ENCODE data around the gene TRIM7. TPM values are rescaled to one million over a fixed set of nuclear protein-coding genes. Genes with fewer than 3 reads are reported as not detected.

Gene TRIM7
- total and polyA plus RNA-seq, 9 of the 15 experiments (the other 6 are each of a cell fraction or from before 2014, with no cell fraction given): 2.6 to 14.9 (median 8.9) TPM

DNA sequence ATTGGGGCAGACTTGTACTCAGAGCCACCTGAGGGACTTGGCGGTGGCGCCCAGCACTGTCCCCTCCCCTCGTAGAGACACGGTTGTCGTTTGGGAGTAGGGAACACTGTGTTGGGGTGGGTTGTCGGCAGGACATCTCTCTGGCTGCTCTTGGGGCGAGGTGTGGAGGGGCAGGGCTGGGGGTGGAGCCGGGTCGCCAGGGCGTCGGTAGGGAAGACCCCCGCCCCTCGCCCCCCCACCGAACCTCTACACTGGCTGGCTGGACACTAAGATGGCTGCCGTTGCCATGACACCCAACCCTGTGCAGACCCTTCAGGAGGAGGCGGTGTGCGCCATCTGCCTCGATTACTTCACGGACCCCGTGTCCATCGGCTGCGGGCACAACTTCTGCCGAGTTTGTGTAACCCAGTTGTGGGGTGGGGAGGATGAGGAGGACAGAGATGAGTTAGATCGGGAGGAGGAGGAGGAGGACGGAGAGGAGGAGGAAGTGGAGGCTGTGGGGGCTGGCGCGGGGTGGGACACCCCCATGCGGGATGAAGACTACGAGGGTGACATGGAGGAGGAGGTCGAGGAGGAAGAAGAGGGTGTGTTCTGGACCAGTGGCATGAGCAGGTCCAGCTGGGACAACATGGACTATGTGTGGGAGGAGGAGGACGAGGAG is 18.9 kb upstream of the TRIM7 start:
- in situ Hi-C loops (cut with MboI) (no loop called here), intact Hi-C loops (cut with micrococcal nuclease) (loop anchor here (1.0 to 2.0 kb wide), 2 partner anchors 17 to 33 kb away; no protein-coding TSS in a partner anchor)
- H3K36me3 ChIP-seq (ENCODE audit: control insufficient read depth, insufficient read depth, low read length): peaks cover 28% of the 10 kb centered on the region
- WGBS (ENCODE audit: insufficient coverage, low coverage, missing lambda C conversion rate): 2% methylated on average over 17 of the region's 31 CpGs
- H4K20me1 ChIP-seq (replicated peaks; ENCODE audit: control insufficient read depth, insufficient read depth, low read length): no peaks in the 10 kb centered on the region
- peak; percentile 1 for ATAC-seq
- H3K79me2 ChIP-seq (ENCODE audit: control insufficient read depth, insufficient read depth, low read length): peaks cover 29% of the 10 kb centered on the region
- peaks cover 0 to 42% of the 10 kb centered on the region in 2 experiments; a peak in 4 of 5 replicates for H3K4me1 ChIP-seq (replicated peaks in 1 of 2; ENCODE audit: control insufficient read depth in 2 of 2, insufficient read depth in 2 of 2, low read length in 2 of 2)
- no peak for FAIRE-seq
- peak overlapping the region; percentile 90 for H3K27ac ChIP-seq (ENCODE audit: extremely low read depth, low read depth, low read length)
- H3K9me1 ChIP-seq (ENCODE audit: control insufficient read depth, insufficient read depth, low read length): no peaks in the 10 kb centered on the region
- CTCF ChIA-PET (ENCODE audit: low intra/inter-chr PET ratio): no interaction called here
- POLR2A ChIA-PET: interaction anchor here (0.6 to 4.6 kb wide), 9 partner anchors 11 to 80 kb away, joined by 3 to 55 read pairs (median 5); no protein-coding TSS in a partner anchor
- no peak for DNase-seq (ENCODE audit: extremely low read depth in 1 of 4, low spot score in 3 of 4)
- H3K4me2 ChIP-seq (ENCODE audit: insufficient read depth, low read length): peak overlapping the region; percentile 96
- H3K4me3 ChIP-seq: peak overlapping the region; percentile 86
- BruUV-seq (replicated peaks): TSS peak; percentile 77
- H2AFZ ChIP-seq (ENCODE audit: low read depth, low read length): peak overlapping the region; percentile 74
- peak overlapping the region; percentile 92 to 96 for H3K9ac ChIP-seq (ENCODE audit: insufficient read depth in 1 of 2, low read depth in 2 of 2, low read length in 2 of 2)
- no peaks in the 10 kb centered on the region for H3K9me3 ChIP-seq (replicated peaks; ENCODE audit: control insufficient read depth, insufficient read depth, low read depth, low read length)
- no peaks in the 10 kb centered on the region for H3K27me3 ChIP-seq (ENCODE audit: control insufficient read depth in 2 of 2, insufficient read depth in 2 of 2, low read length in 2 of 2)
- TF ChIP-seq NR2F6 (CRISPR knock-in tag; IDR thresholded peaks at IDR 0.05): no peak
- TF ChIP-seq PPARD (CRISPR knock-in tag; IDR thresholded peaks at IDR 0.05): no peak
- no peak for TF ChIP-seq CC2D1A (IDR thresholded peaks at IDR 0.05)
- 0 out of 2 replicates have a peak, but pooled peaks have one; percentile 19 for TF ChIP-seq ARID1B (IDR thresholded peaks at IDR 0.05)
- TF ChIP-seq TCF7L2 (IDR thresholded peaks at IDR 0.05; ENCODE audit: low read depth, low read length): no peak
- TF ChIP-seq, protein P1, sequence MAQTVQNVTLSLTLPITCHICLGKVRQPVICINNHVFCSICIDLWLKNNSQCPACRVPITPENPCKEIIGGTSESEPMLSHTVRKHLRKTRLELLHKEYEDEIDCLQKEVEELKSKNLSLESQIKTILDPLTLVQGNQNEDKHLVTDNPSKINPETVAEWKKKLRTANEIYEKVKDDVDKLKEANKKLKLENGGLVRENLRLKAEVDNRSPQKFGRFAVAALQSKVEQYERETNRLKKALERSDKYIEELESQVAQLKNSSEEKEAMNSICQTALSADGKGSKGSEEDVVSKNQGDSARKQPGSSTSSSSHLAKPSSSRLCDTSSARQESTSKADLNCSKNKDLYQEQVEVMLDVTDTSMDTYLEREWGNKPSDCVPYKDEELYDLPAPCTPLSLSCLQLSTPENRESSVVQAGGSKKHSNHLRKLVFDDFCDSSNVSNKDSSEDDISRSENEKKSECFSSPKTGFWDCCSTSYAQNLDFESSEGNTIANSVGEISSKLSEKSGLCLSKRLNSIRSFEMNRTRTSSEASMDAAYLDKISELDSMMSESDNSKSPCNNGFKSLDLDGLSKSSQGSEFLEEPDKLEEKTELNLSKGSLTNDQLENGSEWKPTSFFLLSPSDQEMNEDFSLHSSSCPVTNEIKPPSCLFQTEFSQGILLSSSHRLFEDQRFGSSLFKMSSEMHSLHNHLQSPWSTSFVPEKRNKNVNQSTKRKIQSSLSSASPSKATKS (CRISPR knock-in tag; IDR thresholded peaks at IDR 0.05): no peak
- no peak for TF ChIP-seq NR4A1 (CRISPR knock-in tag; IDR thresholded peaks at IDR 0.05)
- TF ChIP-seq NR4A1 (tag; IDR thresholded peaks at IDR 0.05): no peak
- no peak; the same call in 1 of the 2 replicates for TF ChIP-seq ZNF589 (CRISPR knock-in tag; IDR thresholded peaks at IDR 0.05; ENCODE audit: low read depth)
- no peak for TF ChIP-seq ZNF778 (CRISPR knock-in tag; IDR thresholded peaks at IDR 0.05)
- TF ChIP-seq HDAC1 (IDR thresholded peaks at IDR 0.05): peak in 1 of 2 experiments; percentile 66; a peak in 1 of 4 replicates
- TF ChIP-seq ZNF12 (CRISPR knock-in tag; IDR thresholded peaks at IDR 0.05): no peak
- TF ChIP-seq ARHGAP35 (IDR thresholded peaks at IDR 0.05; ENCODE audit: partially characterized antibody): peak; percentile 21
- TF ChIP-seq SRSF1 (IDR thresholded peaks at IDR 0.05; ENCODE audit: low read depth, low read length): no peak
- TF ChIP-seq, protein P2, sequence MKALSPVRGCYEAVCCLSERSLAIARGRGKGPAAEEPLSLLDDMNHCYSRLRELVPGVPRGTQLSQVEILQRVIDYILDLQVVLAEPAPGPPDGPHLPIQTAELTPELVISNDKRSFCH (CRISPR knock-in tag; IDR thresholded peaks at IDR 0.05): no peak
- TF ChIP-seq, protein P2 (tag; IDR thresholded peaks at IDR 0.05): no peak
- no peak for TF ChIP-seq ZBTB1 (CRISPR knock-in tag; IDR thresholded peaks at IDR 0.05; ENCODE audit: borderline replicate concordance, low read depth)
- TF ChIP-seq, protein P3, sequence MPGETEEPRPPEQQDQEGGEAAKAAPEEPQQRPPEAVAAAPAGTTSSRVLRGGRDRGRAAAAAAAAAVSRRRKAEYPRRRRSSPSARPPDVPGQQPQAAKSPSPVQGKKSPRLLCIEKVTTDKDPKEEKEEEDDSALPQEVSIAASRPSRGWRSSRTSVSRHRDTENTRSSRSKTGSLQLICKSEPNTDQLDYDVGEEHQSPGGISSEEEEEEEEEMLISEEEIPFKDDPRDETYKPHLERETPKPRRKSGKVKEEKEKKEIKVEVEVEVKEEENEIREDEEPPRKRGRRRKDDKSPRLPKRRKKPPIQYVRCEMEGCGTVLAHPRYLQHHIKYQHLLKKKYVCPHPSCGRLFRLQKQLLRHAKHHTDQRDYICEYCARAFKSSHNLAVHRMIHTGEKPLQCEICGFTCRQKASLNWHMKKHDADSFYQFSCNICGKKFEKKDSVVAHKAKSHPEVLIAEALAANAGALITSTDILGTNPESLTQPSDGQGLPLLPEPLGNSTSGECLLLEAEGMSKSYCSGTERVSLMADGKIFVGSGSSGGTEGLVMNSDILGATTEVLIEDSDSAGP (CRISPR knock-in tag; IDR thresholded peaks at IDR 0.05): peak; percentile 66; the same call in 1 of the 2 replicates
- TF ChIP-seq MCM3 (IDR thresholded peaks at IDR 0.05): no peak
- no peak for TF ChIP-seq TCF7 (IDR thresholded peaks at IDR 0.05; ENCODE audit: borderline replicate concordance)
